ENCODE measurements around the gene DYNLL1.
"Not testable (repeated sequence)": the region's sequence is repeated elsewhere in the genome, so short reads cannot be mapped to it uniquely, and the experiment has no call there.

DNA sequence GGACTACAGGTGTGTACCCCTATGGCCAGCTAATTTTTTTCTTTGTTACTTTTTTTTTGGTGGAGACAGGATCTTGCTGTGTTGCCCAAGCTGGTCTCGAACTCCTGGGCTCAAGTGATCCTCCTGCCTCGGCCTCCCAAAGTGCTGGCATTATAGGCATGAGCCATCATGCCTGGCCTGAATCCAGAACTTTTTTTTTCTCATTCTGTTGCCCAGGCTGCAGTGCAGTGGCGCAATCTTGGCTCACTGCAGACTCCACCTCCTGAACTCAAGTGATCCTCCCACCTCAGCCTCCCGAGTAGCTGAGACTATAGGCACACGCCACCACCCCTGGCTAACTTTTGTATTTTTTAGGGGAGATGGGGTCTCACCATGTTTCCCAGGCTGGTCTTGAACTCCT lies 43.4 kb upstream of the DYNLL1 start:
- TF ChIP-seq, protein P1, sequence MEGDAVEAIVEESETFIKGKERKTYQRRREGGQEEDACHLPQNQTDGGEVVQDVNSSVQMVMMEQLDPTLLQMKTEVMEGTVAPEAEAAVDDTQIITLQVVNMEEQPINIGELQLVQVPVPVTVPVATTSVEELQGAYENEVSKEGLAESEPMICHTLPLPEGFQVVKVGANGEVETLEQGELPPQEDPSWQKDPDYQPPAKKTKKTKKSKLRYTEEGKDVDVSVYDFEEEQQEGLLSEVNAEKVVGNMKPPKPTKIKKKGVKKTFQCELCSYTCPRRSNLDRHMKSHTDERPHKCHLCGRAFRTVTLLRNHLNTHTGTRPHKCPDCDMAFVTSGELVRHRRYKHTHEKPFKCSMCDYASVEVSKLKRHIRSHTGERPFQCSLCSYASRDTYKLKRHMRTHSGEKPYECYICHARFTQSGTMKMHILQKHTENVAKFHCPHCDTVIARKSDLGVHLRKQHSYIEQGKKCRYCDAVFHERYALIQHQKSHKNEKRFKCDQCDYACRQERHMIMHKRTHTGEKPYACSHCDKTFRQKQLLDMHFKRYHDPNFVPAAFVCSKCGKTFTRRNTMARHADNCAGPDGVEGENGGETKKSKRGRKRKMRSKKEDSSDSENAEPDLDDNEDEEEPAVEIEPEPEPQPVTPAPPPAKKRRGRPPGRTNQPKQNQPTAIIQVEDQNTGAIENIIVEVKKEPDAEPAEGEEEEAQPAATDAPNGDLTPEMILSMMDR (IDR thresholded peaks at IDR 0.05; ENCODE audit: low read depth, low read length), result not testable (repeated sequence)
- TF ChIP-seq POLR2A (IDR thresholded peaks at IDR 0.05; ENCODE audit: extremely low read depth, insufficient read length), result not testable (repeated sequence)
- TF ChIP-seq, protein P2, sequence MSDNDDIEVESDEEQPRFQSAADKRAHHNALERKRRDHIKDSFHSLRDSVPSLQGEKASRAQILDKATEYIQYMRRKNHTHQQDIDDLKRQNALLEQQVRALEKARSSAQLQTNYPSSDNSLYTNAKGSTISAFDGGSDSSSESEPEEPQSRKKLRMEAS (IDR thresholded peaks at IDR 0.05; ENCODE audit: low read depth, low read length), result not testable (repeated sequence)
